ENCODE measurements around the gene MYADML2.

The MYADML2 gene

DNA sequence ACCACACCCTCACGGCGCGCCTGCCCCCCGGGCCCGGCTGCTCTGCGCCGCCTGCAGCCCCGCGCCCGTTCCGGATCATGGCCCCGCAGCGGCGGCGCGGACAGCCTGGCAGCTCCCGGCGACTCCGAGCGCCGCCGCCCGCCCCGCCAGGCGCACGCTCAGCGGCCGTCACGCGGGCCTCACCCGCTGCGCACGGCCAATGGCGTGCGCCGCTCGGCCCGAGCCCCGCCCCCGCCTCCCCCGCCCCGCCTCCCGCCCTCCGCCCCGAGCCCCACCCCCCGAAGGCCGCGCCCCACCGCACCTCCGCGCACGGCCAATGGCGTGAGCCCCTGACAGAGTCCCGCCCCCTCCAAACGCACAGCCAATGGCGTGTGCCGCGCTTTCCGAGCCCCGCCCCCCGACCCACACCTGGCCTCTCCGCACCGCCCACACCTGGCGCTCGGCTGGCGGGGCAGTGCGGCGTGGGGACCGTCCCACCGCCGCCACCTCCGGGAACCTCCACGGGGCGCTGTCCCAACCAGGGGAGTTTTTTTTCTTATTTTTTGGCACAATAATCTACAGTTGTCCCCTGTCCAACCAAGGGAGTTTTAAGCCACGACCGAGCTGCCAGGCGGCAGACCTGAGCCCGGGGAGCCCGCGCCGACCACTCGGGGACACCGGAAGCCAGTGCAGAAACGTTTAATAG lies 35.6 kb downstream of the MYADML2 start, which contains the start of gene PCYT2:
TSS of gene PCYT2 (minus strand) at position 123 of the 685 bp plus-strand sequence. CDS start at position 79, 44 bp downstream.
- DNase-seq (ENCODE audit: low spot score) = peak; percentile 89

- DNase-seq (ENCODE audit: low spot score) = no peak
These were observed 36.2 kb downstream of the MYADML2 start for GRCh38 chr17:81910840-81911276.

- DNase-seq (ENCODE audit: low spot score) = peak; percentile 55
These were observed 36.8 kb downstream of the MYADML2 start for GRCh38 chr17:81909966-81910839.

- no peak for DNase-seq (ENCODE audit: low spot score)
These were observed 37.8 kb downstream of the MYADML2 start for GRCh38 chr17:81909231-81909630.

DNA sequence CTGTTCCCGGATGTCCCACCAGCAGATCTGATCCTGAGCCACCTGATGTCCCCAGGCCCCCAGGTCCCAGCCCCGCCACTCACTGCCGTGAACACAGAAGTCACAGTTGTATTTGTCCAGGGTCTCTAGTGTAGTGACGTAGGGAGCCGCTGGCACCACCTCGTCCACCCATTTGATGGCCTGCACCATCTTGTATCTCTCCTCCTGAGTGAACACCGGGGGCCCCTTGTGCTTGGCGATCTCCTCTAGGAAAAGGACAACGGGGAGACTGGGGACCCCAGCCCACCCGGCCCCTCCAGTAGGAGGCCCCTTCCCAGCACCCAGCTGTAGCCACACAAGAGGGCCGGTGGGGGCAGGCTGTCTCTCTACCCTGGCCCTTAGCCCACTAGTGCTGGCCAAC lies 38.2 kb downstream of the MYADML2 start:
- DNase-seq (ENCODE audit: low spot score) = no peak

- no peak for DNase-seq (ENCODE audit: low spot score)
These were observed 39.6 kb downstream of the MYADML2 start for GRCh38 chr17:81907219-81908145.

GRCh38 chr17:81906476-81907218 lies 40.4 kb downstream of the MYADML2 start:
- DNase-seq (ENCODE audit: low spot score) = no peak

DNA sequence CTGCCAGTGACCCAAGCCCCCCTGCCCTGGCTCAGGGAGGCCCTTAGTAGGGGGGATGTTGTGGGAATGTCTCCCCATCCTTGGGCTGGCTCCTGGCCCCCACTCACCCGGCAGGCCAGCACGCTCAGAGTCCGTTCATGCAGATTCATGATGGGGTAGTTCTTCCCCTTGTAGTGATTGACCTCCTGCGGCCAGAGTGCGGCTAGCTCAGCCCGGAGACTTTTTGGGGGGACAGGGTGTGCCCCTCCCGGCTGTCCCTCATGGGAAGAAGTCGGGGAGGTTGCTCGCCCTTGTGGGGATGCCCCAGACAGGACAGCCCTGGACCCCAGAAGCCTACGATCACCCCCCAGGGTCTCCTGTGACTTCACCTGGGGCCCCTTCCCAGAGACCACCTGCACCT lies 41.0 kb downstream of the MYADML2 start:
- DNase-seq (ENCODE audit: low spot score) = no peak

- DNase-seq (ENCODE audit: low spot score) = no peak
These were observed 41.6 kb downstream of the MYADML2 start for GRCh38 chr17:81905424-81905875.

- DNase-seq (ENCODE audit: low spot score) = no peak
These were observed 42.2 kb downstream of the MYADML2 start for GRCh38 chr17:81904600-81905423.

DNA sequence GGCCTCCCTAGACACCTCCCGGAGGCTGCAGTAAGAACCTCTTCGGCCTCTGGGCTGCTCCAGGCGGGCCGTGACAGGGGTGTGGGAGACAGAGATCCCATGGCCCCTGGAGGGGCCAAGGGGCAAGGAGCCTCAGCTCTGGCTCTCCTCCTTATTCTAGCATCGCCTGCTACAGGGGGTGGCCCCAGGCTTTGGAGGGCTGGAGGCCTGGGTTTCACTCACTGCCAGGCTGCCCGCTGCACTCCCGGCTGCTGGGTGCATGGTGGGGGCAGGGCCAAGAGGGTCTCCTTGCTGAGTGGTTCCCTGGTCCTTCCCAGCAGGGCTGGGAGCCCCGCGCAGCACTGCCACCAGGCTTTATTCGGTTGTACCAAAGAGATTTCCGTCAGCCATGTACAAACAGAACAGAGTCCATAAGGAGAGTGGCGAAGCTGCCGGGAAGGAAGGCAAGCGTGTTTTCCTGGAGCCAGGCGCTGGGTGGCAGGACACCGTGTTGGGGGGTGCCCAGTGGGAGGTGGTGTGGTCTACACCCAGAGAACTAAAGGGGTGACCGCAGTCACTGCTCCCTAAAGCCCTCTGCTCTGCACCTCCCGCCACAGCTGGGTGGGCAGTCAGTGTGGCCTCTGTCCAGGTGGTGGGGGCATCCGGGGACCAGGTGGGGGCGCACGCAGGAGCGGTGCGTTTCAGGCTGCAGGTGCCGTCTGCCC lies 43.0 kb downstream of the MYADML2 start:
- DNase-seq (ENCODE audit: low spot score) = no peak

GRCh38 chr17:81903415-81903831 lies 43.6 kb downstream of the MYADML2 start:
- no peak for DNase-seq (ENCODE audit: low spot score)

- DNase-seq (ENCODE audit: low spot score) = no peak
These were observed 44.2 kb downstream of the MYADML2 start for GRCh38 chr17:81902653-81903414.

DNA sequence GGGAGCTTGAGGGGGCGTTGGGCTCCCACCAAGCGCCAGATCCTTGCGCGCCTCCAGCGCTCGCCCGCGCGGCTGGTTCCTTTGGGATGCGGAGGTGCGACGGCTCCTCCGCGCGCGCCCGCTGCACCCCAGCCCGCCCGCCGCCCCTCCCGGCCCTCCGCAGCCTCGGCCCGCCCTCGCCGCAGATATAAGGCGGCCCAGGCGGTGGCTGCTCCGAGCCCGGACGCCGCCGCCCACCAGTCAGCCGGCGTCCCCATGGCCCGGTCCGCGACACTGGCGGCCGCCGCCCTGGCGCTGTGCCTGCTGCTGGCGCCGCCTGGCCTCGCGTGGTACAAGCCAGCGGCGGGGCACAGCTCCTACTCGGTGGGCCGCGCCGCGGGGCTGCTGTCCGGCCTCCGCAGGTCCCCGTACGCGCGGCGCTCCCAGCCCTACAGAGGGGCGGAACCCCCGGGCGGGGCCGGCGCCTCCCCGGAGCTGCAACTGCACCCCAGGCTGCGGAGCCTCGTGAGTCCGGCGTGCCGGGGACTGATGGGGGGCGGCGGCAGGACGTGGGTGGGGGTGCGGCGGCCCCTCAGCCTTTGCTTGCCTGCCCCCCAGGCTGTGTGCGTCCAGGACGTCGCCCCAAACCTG lies 44.9 kb downstream of the MYADML2 start, which contains the start of gene NPB:
TSS of gene NPB (plus strand) at position 216 of the 630 bp plus-strand sequence. CDS start at position 256, 40 bp downstream.
- DNase-seq (ENCODE audit: low spot score) = no peak

DNA sequence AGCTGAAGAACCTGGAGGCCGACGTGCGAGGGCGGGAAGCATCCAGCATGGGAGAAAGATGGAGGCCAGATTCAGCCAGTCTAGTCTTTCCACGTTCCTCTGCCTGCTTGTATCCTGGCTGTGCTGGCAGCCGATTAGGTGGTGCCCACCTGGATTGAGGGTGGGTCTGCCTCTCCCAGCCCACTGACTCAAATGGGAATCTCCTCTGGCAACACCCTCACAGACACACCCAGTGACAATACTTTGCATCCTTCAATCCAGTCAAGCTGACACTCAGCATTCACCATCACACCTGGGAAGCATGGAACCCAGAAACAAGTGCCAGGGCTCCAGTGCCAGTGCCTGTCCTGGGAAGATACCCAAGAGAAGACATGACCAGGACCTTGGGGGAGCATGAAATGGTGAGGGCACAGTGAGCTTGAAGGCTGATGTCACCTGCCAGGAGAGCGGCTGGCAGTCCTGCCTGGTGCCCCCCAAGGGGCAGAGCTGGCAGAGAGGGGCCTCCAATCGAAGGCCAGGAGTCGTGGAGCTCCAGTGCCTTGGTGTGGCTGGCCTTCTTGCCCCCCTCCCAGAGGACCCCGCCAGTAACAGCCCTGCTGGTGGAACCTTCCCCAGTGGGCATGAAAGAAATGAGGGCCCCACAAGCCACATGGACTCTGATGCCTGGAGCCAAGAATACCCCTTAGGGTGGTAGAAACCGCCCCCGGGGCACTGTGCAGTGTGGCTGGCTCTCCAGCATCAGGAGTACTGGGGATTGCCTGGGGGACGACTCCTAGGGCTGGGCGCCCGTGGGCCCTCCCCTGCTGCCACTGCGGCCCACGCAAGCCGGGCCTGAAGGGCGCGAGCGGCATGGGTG lies 45.6 kb downstream of the MYADML2 start:
- DNase-seq (ENCODE audit: low spot score) = no peak

DNA sequence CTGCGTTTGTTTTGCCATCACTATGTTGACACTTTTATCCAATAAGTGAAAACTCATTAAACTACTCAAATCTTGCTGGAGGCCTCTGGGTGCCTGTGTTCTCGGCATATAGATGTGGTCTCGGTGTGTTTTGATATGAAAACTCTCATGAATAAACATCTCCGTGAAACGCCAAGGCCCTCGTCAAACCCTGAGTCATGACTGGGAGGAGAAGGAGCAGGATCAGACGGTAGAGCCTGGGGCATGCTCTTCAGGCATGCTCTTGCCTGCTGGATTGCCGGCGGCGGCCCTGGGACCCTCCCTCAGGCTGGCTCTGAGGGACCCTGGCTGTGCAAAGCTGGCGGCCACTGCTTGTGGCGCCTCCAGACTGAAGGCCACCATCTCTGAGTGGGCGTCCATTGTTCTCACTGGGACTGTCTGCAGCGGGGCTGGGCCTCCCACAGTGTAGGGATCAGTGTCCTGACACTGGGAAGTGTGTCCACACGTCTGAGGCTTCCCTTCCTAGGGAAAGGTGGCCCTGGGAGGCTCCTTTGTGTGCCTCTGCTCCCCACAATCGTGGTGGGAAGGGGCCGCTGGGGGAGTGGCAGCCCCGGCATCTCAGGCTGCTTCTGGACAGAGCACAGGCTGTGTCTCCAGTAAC lies 46.7 kb downstream of the MYADML2 start:
- DNase-seq (ENCODE audit: low spot score) = no peak
